Measurements from ENCODE around the gene SLC28A3. TPM values are rescaled to one million over a fixed set of nuclear protein-coding genes. Genes with fewer than 3 reads are reported as not detected.

Gene SLC28A3
- total and polyA plus RNA-seq, 2 donors (not counting 3 experiments of a cell fraction or from before 2014, with no cell fraction given): not detected

GRCh38 chr9:84293001-84293798 is 47.4 kb downstream of the SLC28A3 start:
- no peak for DNase-seq (ENCODE audit: low read depth, low spot score)
- Histone ChIP-seq H3K36me3 (ENCODE audit: control insufficient read depth in 2 of 2, extremely low read depth in 1 of 2, insufficient read depth in 2 of 2, low read length in 2 of 2) (no peaks in the 10 kb centered on the region), H3K9ac (replicated peaks; ENCODE audit: extremely low read depth, insufficient read depth, low read length) (no peak overlapping the region), H3K4me3 (replicated peaks in 1 of 3; ENCODE audit: insufficient read depth in 1 of 3, low read depth in 1 of 3, low read length in 3 of 3) (no peak overlapping the region), H4K20me1 (replicated peaks; ENCODE audit: control insufficient read depth, extremely low read depth, insufficient read depth, low read length) (no peaks in the 10 kb centered on the region), H3K27me3 (ENCODE audit: control insufficient read depth in 2 of 2, insufficient read depth in 2 of 2, low read length in 2 of 2) (peaks cover 0 to 5% of the 10 kb centered on the region in 2 experiments), H3K9me1 (replicated peaks; ENCODE audit: control insufficient read depth, extremely low read depth, insufficient read depth, low read length) (no peaks in the 10 kb centered on the region), H2AFZ (ENCODE audit: low read depth, low read length) (no peak overlapping the region), H3K4me2 (ENCODE audit: insufficient read depth, low read length) (no peak overlapping the region), H3K9me3 (replicated peaks; ENCODE audit: control insufficient read depth, insufficient read depth, low read length) (no peaks in the 10 kb centered on the region), H3K27ac (ENCODE audit: insufficient read depth, low read depth, low read length) (no peak overlapping the region), H3K4me1 (ENCODE audit: control insufficient read depth, extremely low read depth, insufficient read depth, low read length) (no peaks in the 10 kb centered on the region), H3K79me2 (ENCODE audit: control insufficient read depth, insufficient read depth, low read length) (no peaks in the 10 kb centered on the region)
- BruUV-seq (replicated peaks): no TSS peak
- intact Hi-C loops (cut with micrococcal nuclease) (no loop called here), dilution Hi-C loops (cut with MboI; ENCODE audit: extremely low pct_ligation_motif_present, low sequenced_read_pairs) (no loop called here)
- CTCF ChIA-PET: interaction anchor here (0.8 to 2.2 kb wide), 3 partner anchors 17 to 356 kb away, joined by 3 to 6 read pairs (median 3); no protein-coding TSS in a partner anchor
- no peak for FAIRE-seq
- POLR2A ChIA-PET: no interaction called here
- TF ChIP-seq POLR2AphosphoS5 (IDR thresholded peaks at IDR 0.05; ENCODE audit: insufficient read depth, low read depth, low read length): no peak
- TF ChIP-seq FOS (IDR thresholded peaks at IDR 0.05; ENCODE audit: borderline replicate concordance, insufficient read depth, low read length): no peak
- TF ChIP-seq CTCF (IDR thresholded peaks at IDR 0.05; ENCODE audit: extremely low read depth in 1 of 2, insufficient read depth in 1 of 2, low read depth in 1 of 2, low read length in 2 of 2): no peak
- TF ChIP-seq MYC (IDR thresholded peaks at IDR 0.05; ENCODE audit: low read depth, low read length): no peak
- TF ChIP-seq EZH2 (IDR thresholded peaks at IDR 0.05; ENCODE audit: borderline replicate concordance, low read depth, low read length, severe bottlenecking): no peak
- TF ChIP-seq JUN (IDR thresholded peaks at IDR 0.05; ENCODE audit: borderline replicate concordance, insufficient read depth, insufficient read length, low read depth): no peak
- TF ChIP-seq GATA2 (IDR thresholded peaks at IDR 0.05; ENCODE audit: insufficient read depth, insufficient read length, low read depth, low read length): no peak
- no peak for TF ChIP-seq MAX (IDR thresholded peaks at IDR 0.05; ENCODE audit: insufficient read depth, insufficient read length)
- TF ChIP-seq POLR2A (IDR thresholded peaks at IDR 0.05; ENCODE audit: low read depth, low read length): no peak
